NCI-H1092 (cell line): ENCODE data around the gene ACR.
"Not testable (repeated sequence)": the region's sequence is repeated elsewhere in the genome, so short reads cannot be mapped to it uniquely, and the experiment has no call there.

Source experiments
- DNase-seq: peaks from one replicate; lab custom pipeline; 2025; lab: John Stamatoyannopoulos, UW

Gene ACR

DNA sequence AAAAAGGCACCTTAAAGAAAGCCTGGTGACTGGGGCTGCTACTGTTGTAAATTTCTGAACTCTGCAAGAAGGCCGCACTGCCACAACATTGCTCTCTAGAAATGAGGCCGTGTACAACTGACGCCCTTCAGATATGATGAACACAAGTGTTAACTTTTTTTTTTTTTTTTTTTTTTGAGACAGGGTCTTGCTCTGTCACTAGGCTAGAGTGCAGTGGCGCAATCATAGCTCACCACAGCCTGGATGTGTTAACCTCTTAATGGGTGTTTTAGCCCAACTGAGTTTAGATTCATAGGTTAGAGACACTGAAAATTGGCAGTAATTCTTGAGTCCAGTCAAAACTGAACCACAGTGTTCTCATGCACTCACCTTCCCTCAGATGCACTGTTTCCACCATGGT, 42.2 kb downstream of the ACR start:
- DNase-seq, result not testable (repeated sequence)

DNA sequence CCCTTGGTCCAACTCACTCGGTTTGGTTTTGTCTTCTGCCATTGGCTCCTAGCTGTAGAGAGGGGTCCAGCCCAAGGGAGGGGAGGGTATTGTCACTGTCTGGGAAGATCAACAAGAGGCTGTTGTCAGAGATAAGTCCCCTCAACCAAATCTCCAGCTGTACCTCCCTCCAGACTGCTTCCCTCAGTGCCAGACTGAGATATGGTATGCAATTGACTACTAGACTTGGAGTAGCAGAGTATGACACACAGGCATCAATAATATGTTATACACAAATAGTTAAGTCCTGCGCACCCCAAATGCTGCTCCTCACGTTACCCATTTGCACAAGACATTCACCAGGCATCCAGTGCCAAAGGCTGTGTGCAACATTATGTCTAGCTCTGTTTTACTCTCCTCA, 44.2 kb downstream of the ACR start:
- DNase-seq, result not testable (repeated sequence)

DNA sequence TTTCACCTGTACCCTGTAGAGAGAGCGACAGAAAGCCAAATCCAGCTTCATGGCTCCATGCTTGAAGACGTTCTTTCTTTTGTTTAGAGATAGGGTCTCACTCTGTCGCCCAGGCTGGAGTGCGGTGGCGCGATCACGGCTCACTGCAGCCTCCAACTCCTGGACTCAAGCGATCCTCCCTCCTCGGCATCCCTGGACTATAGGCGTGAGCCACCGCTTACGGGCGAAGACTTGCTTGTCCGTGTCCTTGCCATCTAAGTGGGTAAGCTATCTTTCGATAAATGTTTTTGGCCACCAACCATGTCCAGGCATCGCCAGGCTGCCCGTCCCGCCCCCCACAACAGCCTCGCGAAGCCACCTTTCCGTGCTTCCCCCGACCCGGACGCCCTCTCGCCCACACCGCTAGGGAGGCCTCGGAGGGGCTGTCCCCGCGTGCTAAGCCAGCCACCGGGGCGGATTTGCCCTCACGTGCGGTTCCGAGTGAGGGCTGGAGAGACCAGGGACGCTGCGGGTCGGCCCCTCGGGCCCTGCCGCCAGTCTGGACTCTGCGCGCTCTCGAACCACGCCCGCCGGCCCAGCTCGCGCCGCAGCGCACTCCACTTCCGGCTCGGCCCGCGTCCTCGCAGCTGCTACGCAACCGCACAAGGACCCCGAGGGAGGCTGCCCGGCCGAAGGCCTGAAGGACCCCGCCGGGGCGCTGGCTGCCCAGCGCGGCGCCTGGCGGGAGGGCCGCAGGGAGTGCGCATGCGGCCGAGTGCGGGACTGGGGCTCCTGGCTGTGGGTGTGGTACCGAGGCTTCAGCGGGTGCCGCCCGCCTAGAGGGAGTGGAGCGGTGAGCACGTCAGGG, 45.3 kb downstream of the ACR start, which contains the start of gene RABL2B:
RABL2B (minus strand) TSS at position 604 of the 847 bp plus-strand sequence. CDS start 1,342 bp downstream, outside the sequence.
- not testable (repeated sequence) for DNase-seq

DNA sequence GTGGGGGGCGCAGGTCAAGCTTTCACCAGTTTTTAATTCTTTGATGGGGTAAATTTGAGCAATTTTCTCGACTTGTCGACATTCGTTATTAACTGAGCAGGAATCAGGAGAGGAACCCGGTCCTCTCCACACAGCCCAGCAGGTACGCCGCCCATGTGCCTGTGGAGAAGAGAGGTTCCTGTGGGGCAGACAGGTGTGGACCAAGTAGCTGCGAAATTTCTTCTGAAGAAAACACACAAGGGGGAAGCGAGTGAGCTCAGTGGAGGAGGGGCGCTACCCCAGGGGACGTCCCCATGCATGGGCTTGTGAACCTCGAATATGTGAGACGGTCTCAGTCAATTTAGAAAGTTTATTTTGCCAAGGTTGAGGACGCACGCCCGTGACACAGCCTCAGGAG, 45.9 kb downstream of the ACR start:
- DNase-seq, result not testable (repeated sequence)

DNA sequence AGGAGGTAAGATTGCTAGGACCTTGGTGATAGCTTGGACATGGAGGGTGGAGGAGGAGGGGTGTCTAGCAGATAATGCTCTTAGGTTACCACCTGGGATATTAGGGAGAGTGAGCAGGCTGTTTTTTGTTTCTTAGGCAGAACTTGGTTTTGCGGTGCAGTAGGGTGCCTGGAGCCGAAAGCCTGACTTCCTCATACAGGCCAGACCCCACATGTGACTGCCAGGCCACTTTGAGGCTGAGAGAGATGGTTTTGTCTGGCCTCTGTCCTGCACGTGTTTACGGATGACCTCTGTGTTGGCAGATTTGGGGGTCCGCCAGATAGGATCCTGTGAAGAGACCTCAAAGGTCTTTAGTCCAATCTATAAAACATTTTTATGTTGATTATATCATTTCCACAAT, 47.3 kb downstream of the ACR start:
- not testable (repeated sequence) for DNase-seq

DNA sequence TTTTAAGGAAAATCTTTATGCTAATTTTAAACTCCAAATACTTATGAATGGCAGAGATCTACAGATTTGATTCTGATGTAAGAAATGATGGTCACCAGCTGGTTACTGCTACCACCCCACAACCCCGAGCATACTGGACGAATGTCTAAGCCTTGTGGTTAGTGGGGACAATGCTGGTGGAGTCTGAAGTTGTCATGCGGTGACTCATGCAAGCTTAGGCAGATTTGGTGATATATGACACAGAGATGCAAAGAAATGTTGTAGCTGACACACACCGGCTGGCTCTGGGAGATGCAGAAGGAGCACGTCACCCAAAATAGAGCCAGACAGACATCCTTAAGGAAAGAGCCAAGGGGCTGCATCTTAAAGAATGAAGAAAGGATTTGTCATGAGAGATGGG, 48.9 kb downstream of the ACR start:
- DNase-seq, result not testable (repeated sequence)
